Smooth muscle cell (in vitro differentiated cells): ENCODE measurements around the gene TM2D3. TPM values are rescaled to one million over a fixed set of nuclear protein-coding genes. Genes with fewer than 3 reads are reported as not detected.

Experiments
- DNase-seq: peaks from one replicate; lab custom pipeline; 2025; ENCODE audit not compliant: unreplicated experiment; lab: John Stamatoyannopoulos, UW
- H2AFZ ChIP-seq: fragments of 200-600 bp; sonication (generic); 2 replicates; pipeline ENCODE4 v1.6.0; 2016; ENCODE audit warnings: antibody characterized with exemption, low read depth, mild to moderate bottlenecking
- H3F3A ChIP-seq: fragments of 200-600 bp; sonication (generic); 2 replicates; pipeline ENCODE4 v1.6.0; 2017; ENCODE audit warnings: antibody characterized with exemption, low read depth
- H3K27ac ChIP-seq: fragments of 200-600 bp; sonication (generic); 2 replicates; pipeline ENCODE4 v1.5.1; 2016; ENCODE audit warnings: low read depth, mild to moderate bottlenecking
- H3K27me3 ChIP-seq: fragments of 200-600 bp; sonication (generic); 2 replicates; pipeline ENCODE4 v1.6.1; 2016; ENCODE audit warnings: low read depth, mild to moderate bottlenecking
- H3K36me3 ChIP-seq: fragments of 200-600 bp; sonication (generic); 2 replicates; pipeline ENCODE4 v1.5.1; 2016; ENCODE audit warnings: low read depth
- H3K4me1 ChIP-seq: fragments of 200-600 bp; sonication (generic); 2 replicates; pipeline ENCODE4 v1.5.1; 2016; ENCODE audit warnings: low read depth
- H3K4me2 ChIP-seq: fragments of 200-600 bp; sonication (generic); 2 replicates; pipeline ENCODE4 v1.6.0; 2016; ENCODE audit warnings: mild to moderate bottlenecking
- H3K4me3 ChIP-seq: fragments of 200-600 bp; sonication (generic); 2 replicates; pipeline ENCODE4 v1.5.1; 2016; ENCODE audit warnings: mild to moderate bottlenecking
- H3K79me2 ChIP-seq: fragments of 200-600 bp; sonication (generic); 2 replicates; pipeline ENCODE4 v1.6.0; 2016; ENCODE audit warnings: low read depth, mild to moderate bottlenecking
- H3K9ac ChIP-seq: fragments of 200-600 bp; sonication (generic); 2 replicates; pipeline ENCODE4 v1.6.0; 2016; ENCODE audit warnings: low read depth
- H3K9me3 ChIP-seq: fragments of 200-600 bp; sonication (generic); replicated peaks from 2 replicates; pipeline ENCODE4 v1.5.1; 2016; ENCODE audit warnings: low read depth
- H4K20me1 ChIP-seq: fragments of 200-600 bp; sonication (generic); 2 replicates; pipeline ENCODE4 v1.6.0; 2016; ENCODE audit warnings: low read depth
- CTCF ChIP-seq: fragments of 200-600 bp; sonication (generic); IDR thresholded peaks from 2 replicates; pipeline ENCODE4 v1.5.1; 2017; ENCODE audit warnings: borderline replicate concordance, mild to moderate bottlenecking, antibody characterized with exemption; ENCODE audit not compliant: insufficient read depth, poor library complexity, severe bottlenecking
- WGBS: methylation state at CpG from one replicate; pipeline ENCODE4 v1.1.7; 2016; ENCODE audit warnings: low lambda C conversion rate; 5-methylcytosine and 5-hydroxymethylcytosine counted together
- polyA plus RNA-seq: library from polyadenylated mRNA; unstranded; fragments of >200 nt; fragmentation: Nextera tagmentation; extraction: Ambion mirVana; gene quantifications from 2 replicates; pipeline ENCODE4 v1.2.1, GENCODE V29; 2016
- total RNA-seq: library from RNA; depleted of rRNA; stranded (reverse); fragments of >200 nt; gene quantifications from 2 replicates; pipeline ENCODE4 v1.2.3, GENCODE V29; 2014

Gene TM2D3
- total and polyA plus RNA-seq, 2 experiments from 2014 or later, result 47.2 to 60.3 TPM

GRCh38 chr15:101618851-101619614 lies 33.1 kb downstream of the TM2D3 start:
- Histone ChIP-seq H3K4me1 (peaks cover 17% of the 10 kb centered on the region), H3K4me3 (no peak overlapping the region), H3K4me2 (no peak overlapping the region), H3K79me2 (no peaks in the 10 kb centered on the region), H4K20me1 (no peaks in the 10 kb centered on the region), H3K27ac (no peak overlapping the region), H3K9me3 (no peaks in the 10 kb centered on the region), H3K36me3 (no peaks in the 10 kb centered on the region), H3K27me3 (no peaks in the 10 kb centered on the region), H2AFZ (no peak overlapping the region), H3K9ac (no peak overlapping the region), H3F3A (no peaks in the 10 kb centered on the region)
- TF ChIP-seq CTCF, result no peak
- 92% methylated on average over 13 of the region's 13 CpGs for WGBS
- DNase-seq, result no peak

GRCh38 chr15:101618076-101618475 lies 34.1 kb downstream of the TM2D3 start:
- H3K79me2 ChIP-seq, result no peaks in the 10 kb centered on the region

GRCh38 chr15:101617390-101617965 lies 34.7 kb downstream of the TM2D3 start:
- Histone ChIP-seq H3K27me3 (no peaks in the 10 kb centered on the region), H3K4me2 (no peak overlapping the region), H3K9me3 (no peaks in the 10 kb centered on the region), H3K4me3 (no peak overlapping the region), H3F3A (no peaks in the 10 kb centered on the region), H3K9ac (no peak overlapping the region), H4K20me1 (no peaks in the 10 kb centered on the region), H3K27ac (no peak overlapping the region), H3K36me3 (no peaks in the 10 kb centered on the region), H2AFZ (no peak overlapping the region), H3K4me1 (peaks cover 17% of the 10 kb centered on the region), H3K79me2 (no peaks in the 10 kb centered on the region)
- 67% methylated on average over 17 of the region's 17 CpGs for WGBS
- no peak for DNase-seq
- no peak for TF ChIP-seq CTCF

More at GRCh38 chr15:101618076-101618475, 34.1 kb downstream of the TM2D3 start:
- Histone ChIP-seq H3K4me2 (no peak overlapping the region), H3K36me3 (no peaks in the 10 kb centered on the region), H3K9me3 (no peaks in the 10 kb centered on the region), H3K27me3 (no peaks in the 10 kb centered on the region), H3K27ac (no peak overlapping the region), H2AFZ (no peak overlapping the region), H3K4me3 (no peak overlapping the region), H3K9ac (no peak overlapping the region), H4K20me1 (no peaks in the 10 kb centered on the region), H3K4me1 (peaks cover 17% of the 10 kb centered on the region), H3F3A (no peaks in the 10 kb centered on the region)
- 94% methylated on average over 10 of the region's 10 CpGs for WGBS
- DNase-seq, result no peak
- TF ChIP-seq CTCF, result no peak
